WTC11 (cell line): ENCODE results near the gene NRF1. TPM values are rescaled to one million over a fixed set of nuclear protein-coding genes. Genes with fewer than 3 reads are reported as not detected.
A peak's percentile ranks its signal among the peaks of the same experiment; 100 is the strongest.

Source experiments
- ATAC-seq: fragments of 200-7000 bp; cut with Tn5 transposase; 2 replicates; pipeline ENCODE4 v1.10.0; 2021; ENCODE audit warnings: mild to moderate bottlenecking, moderate library complexity
- CTCF ChIA-PET: fragments of 300-600 bp; sonication (Branson Sonifier 250); formaldehyde crosslinking; loops from one replicate; lab custom pipeline; 2021; ENCODE audit warnings: antibody characterized with exemption; lab: Charles Lee
- POLR2A ChIA-PET: fragments of 350-600 bp; sonication (Branson Sonifier 250); formaldehyde crosslinking; loops from one replicate; lab custom pipeline; 2021; ENCODE audit warnings: antibody characterized with exemption; lab: Charles Lee
- DNase-seq: peaks from one replicate; pipeline ENCODE4 v3.0.0; 2021; ENCODE audit warnings: low spot score
- H3K27ac Mint-ChIP-seq: 2 replicates; pipeline ENCODE4 v1.8.0; 2021; ENCODE audit warnings: mixed read lengths
- H3K27me3 Mint-ChIP-seq: 2 replicates; pipeline ENCODE4 v1.8.0; 2021; ENCODE audit warnings: low read depth, mild to moderate bottlenecking, moderate library complexity, mixed read lengths
- H3K36me3 Mint-ChIP-seq: 2 replicates; pipeline ENCODE4 v1.8.0; 2021; ENCODE audit warnings: mixed read lengths
- H3K4me1 Mint-ChIP-seq: 2 replicates; pipeline ENCODE4 v1.8.0; 2022; ENCODE audit warnings: mixed read lengths
- H3K4me3 Mint-ChIP-seq: 2 replicates; pipeline ENCODE4 v1.8.0; 2021; ENCODE audit warnings: mild to moderate bottlenecking, moderate library complexity, mixed read lengths
- H3K9me3 Mint-ChIP-seq: 2 replicates; pipeline ENCODE4 v1.8.0; 2021; ENCODE audit warnings: mixed read lengths
- CBFB ChIP-seq: sonication (generic); formaldehyde crosslinking; IDR thresholded peaks from 2 replicates; pipeline ENCODE4 v1.8.1; 2022; ENCODE audit warnings: mild to moderate bottlenecking, low read depth, missing genetic modification reagents
- CREB1 ChIP-seq: sonication (generic); formaldehyde crosslinking; IDR thresholded peaks from 2 replicates; pipeline ENCODE4 v1.8.0; 2023; ENCODE audit warnings: mild to moderate bottlenecking, missing genetic modification reagents
- CREM ChIP-seq: sonication (generic); formaldehyde crosslinking; IDR thresholded peaks from 2 replicates; pipeline ENCODE4 v1.8.1; 2022; ENCODE audit warnings: mild to moderate bottlenecking, missing genetic modification reagents, moderate library complexity
- ESRRA ChIP-seq: sonication (generic); formaldehyde crosslinking; IDR thresholded peaks from 2 replicates; pipeline ENCODE4 v1.8.1; 2022; ENCODE audit warnings: mild to moderate bottlenecking, missing genetic modification reagents, borderline replicate concordance
- ETV6 ChIP-seq: sonication (generic); formaldehyde crosslinking; IDR thresholded peaks from 2 replicates; pipeline ENCODE4 v1.8.1; 2022; ENCODE audit warnings: mild to moderate bottlenecking, missing genetic modification reagents
- GABPB1 ChIP-seq: sonication (generic); formaldehyde crosslinking; IDR thresholded peaks from 2 replicates; pipeline ENCODE4 v1.8.1; 2023; ENCODE audit warnings: mild to moderate bottlenecking, missing genetic modification reagents
- GTF2I ChIP-seq: fragments of 250-450 bp; sonication (Bioruptor Pico); conservative IDR thresholded peaks from 2 replicates; pipeline ENCODE4 v1.4.0; 2021; ENCODE audit warnings: mild to moderate bottlenecking
- HMGA2 ChIP-seq: fragments of 250-450 bp; sonication (Bioruptor Pico); IDR thresholded peaks from 2 replicates; pipeline ENCODE4 v1.4.0; 2021; ENCODE audit warnings: mild to moderate bottlenecking, moderate library complexity
- NR2C2 ChIP-seq: sonication (generic); formaldehyde crosslinking; IDR thresholded peaks from 2 replicates; pipeline ENCODE4 v1.8.0; 2022; ENCODE audit warnings: mild to moderate bottlenecking, missing genetic modification reagents
- NR3C1 ChIP-seq: sonication (generic); formaldehyde crosslinking; conservative IDR thresholded peaks from 2 replicates; pipeline ENCODE4 v1.8.1; 2023; ENCODE audit warnings: low read depth, mild to moderate bottlenecking, missing genetic modification reagents
- SMAD3 ChIP-seq: sonication (generic); formaldehyde crosslinking; IDR thresholded peaks from 2 replicates; pipeline ENCODE4 v1.8.0; 2022; ENCODE audit warnings: missing genetic modification reagents, mild to moderate bottlenecking, borderline replicate concordance
- SMAD4 ChIP-seq: sonication (generic); formaldehyde crosslinking; IDR thresholded peaks from 2 replicates; pipeline ENCODE4 v1.8.0; 2022; ENCODE audit warnings: mild to moderate bottlenecking, missing genetic modification reagents
- ZBTB21 ChIP-seq: sonication (generic); formaldehyde crosslinking; IDR thresholded peaks from 2 replicates; pipeline ENCODE4 v1.8.1; 2023; ENCODE audit warnings: mild to moderate bottlenecking, missing genetic modification reagents, borderline replicate concordance
- microRNA-seq: library from miRNA; unstranded; fragments of <30 nt; microRNA quantifications from one replicate; pipeline ENCODE4 v1.2.0, GENCODE V29; 2022; ENCODE audit warnings: borderline number of aligned reads
- total RNA-seq: library from RNA; stranded (reverse); gene quantifications from 3 replicates; pipeline ENCODE4 v1.2.3, GENCODE V29; 2021
- TF ChIP-seq, protein P1 (sequence below): fragments of 250-450 bp; sonication (Bioruptor Pico); IDR thresholded peaks from 2 replicates; pipeline ENCODE4 v1.9.0; 2021; ENCODE audit warnings: moderate library complexity, mild to moderate bottlenecking, inconsistent platforms, borderline replicate concordance
- TF ChIP-seq, protein P2 (sequence below): sonication (generic); formaldehyde crosslinking; IDR thresholded peaks from 2 replicates; pipeline ENCODE4 v1.8.1; 2023; ENCODE audit warnings: mild to moderate bottlenecking, moderate library complexity, missing genetic modification reagents
- TF ChIP-seq, protein P3 (sequence below): sonication (generic); formaldehyde crosslinking; IDR thresholded peaks from 2 replicates; pipeline ENCODE4 v1.8.0; 2022; ENCODE audit warnings: mild to moderate bottlenecking, missing genetic modification reagents
- TF ChIP-seq, protein P4 (sequence below): sonication (generic); formaldehyde crosslinking; IDR thresholded peaks from 2 replicates; pipeline ENCODE4 v1.8.1; 2022; ENCODE audit warnings: missing genetic modification reagents, borderline replicate concordance
- TF ChIP-seq, protein P5 (sequence below): fragments of 250-450 bp; sonication (Bioruptor Pico); conservative IDR thresholded peaks from 2 replicates; pipeline ENCODE4 v1.9.0; 2021; ENCODE audit warnings: mild to moderate bottlenecking
- TF ChIP-seq, protein P6 (sequence below): sonication (generic); formaldehyde crosslinking; IDR thresholded peaks from 2 replicates; pipeline ENCODE4 v1.8.1; 2022; ENCODE audit warnings: low read depth, mild to moderate bottlenecking, moderate library complexity, missing genetic modification reagents, borderline replicate concordance

The NRF1 gene
- total RNA-seq, 1 experiment from 2014 or later, result 16.4 TPM

DNA sequence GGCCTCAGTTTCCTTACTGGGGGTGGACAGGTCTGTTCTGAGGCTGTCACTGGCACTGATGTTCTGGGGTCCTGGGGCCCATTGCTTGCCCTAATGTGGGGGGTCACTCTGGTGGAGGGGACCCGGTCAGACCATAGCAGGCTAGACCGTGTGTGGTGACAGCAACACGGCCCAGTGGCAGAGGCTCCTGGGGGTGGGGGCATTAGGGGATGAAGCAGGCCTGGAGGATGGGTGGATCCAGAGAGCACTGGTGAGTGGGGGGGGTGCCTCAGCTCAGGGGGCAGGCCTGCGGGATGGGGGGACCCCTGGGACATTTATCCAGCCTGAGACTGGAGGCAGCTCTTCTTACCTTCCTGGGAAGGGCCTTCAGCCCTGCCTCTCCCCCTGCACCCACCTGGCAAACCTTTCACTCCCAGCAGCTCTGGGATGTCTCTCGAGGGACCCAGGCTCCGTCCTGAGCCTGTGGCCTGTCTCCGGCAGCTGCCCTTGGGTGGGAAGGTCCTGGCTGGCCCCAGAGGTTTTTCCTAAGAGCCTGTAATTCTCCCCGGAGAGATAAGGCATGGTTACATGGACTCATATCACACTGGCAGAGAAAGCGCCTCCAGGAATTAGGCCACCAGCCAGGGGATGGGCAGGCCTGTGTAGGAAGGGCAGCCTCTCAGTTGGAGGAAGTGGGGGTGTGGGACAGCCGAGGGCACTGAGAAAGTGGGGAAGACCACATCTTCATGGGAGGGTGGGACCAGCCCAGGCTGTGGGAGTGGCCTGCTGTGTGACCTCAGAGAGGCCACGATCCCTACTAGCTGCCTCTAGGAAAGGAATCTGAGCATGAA, 193.6 kb downstream of the NRF1 start:
- DNase-seq (no peak), ATAC-seq (peak; percentile 20; the same call in 1 of the 2 replicates)
- Mint-ChIP-seq H3K27ac (no peak overlapping the region), H3K9me3 (no peaks in the 10 kb centered on the region), H3K27me3 (peaks cover 2% of the 10 kb centered on the region; the same call in 1 of the 2 replicates), H3K4me1 (peaks cover 38% of the 10 kb centered on the region), H3K36me3 (no peaks in the 10 kb centered on the region), H3K4me3 (no peak overlapping the region)
- POLR2A ChIA-PET, result no interaction called here
- CTCF ChIA-PET, result interaction anchor here (0.6 to 2.3 kb wide), 4 partner anchors 19 to 259 kb away, joined by 3 to 10 read pairs (median 4); no protein-coding TSS in a partner anchor
- TF ChIP-seq GABPB1 (CRISPR knock-in tag), result no peak
- TF ChIP-seq SMAD3, result no peak
- no peak for TF ChIP-seq ESRRA (CRISPR knock-in tag)
- TF ChIP-seq SMAD4 (CRISPR knock-in tag), result no peak
- TF ChIP-seq CBFB (CRISPR knock-in tag), result no peak
- TF ChIP-seq CREM (CRISPR knock-in tag), result no peak
- TF ChIP-seq ETV6 (CRISPR knock-in tag), result no peak
- no peak for TF ChIP-seq HMGA2 (CRISPR knock-in tag)
- TF ChIP-seq CREB1, result no peak
- TF ChIP-seq, protein P1, sequence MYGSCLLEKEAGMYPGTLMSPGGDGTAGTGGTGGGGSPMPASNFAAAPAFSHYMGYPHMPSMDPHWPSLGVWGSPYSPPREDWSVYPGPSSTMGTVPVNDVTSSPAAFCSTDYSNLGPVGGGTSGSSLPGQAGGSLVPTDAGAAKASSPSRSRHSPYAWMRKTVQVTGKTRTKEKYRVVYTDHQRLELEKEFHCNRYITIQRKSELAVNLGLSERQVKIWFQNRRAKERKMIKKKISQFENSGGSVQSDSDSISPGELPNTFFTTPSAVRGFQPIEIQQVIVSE (CRISPR knock-in tag), result no peak
- TF ChIP-seq, protein P2, sequence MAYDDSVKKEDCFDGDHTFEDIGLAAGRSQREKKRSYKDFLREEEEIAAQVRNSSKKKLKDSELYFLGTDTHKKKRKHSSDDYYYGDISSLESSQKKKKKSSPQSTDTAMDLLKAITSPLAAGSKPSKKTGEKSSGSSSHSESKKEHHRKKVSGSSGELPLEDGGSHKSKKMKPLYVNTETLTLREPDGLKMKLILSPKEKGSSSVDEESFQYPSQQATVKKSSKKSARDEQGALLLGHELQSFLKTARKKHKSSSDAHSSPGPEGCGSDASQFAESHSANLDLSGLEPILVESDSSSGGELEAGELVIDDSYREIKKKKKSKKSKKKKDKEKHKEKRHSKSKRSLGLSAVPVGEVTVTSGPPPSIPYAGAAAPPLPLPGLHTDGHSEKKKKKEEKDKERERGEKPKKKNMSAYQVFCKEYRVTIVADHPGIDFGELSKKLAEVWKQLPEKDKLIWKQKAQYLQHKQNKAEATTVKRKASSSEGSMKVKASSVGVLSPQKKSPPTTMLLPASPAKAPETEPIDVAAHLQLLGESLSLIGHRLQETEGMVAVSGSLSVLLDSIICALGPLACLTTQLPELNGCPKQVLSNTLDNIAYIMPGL (CRISPR knock-in tag), result no peak
- TF ChIP-seq GTF2I (CRISPR knock-in tag), result no peak
- TF ChIP-seq, protein P3, sequence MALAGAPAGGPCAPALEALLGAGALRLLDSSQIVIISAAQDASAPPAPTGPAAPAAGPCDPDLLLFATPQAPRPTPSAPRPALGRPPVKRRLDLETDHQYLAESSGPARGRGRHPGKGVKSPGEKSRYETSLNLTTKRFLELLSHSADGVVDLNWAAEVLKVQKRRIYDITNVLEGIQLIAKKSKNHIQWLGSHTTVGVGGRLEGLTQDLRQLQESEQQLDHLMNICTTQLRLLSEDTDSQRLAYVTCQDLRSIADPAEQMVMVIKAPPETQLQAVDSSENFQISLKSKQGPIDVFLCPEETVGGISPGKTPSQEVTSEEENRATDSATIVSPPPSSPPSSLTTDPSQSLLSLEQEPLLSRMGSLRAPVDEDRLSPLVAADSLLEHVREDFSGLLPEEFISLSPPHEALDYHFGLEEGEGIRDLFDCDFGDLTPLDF (CRISPR knock-in tag), result no peak
- no peak for TF ChIP-seq NR3C1
- TF ChIP-seq, protein P4, sequence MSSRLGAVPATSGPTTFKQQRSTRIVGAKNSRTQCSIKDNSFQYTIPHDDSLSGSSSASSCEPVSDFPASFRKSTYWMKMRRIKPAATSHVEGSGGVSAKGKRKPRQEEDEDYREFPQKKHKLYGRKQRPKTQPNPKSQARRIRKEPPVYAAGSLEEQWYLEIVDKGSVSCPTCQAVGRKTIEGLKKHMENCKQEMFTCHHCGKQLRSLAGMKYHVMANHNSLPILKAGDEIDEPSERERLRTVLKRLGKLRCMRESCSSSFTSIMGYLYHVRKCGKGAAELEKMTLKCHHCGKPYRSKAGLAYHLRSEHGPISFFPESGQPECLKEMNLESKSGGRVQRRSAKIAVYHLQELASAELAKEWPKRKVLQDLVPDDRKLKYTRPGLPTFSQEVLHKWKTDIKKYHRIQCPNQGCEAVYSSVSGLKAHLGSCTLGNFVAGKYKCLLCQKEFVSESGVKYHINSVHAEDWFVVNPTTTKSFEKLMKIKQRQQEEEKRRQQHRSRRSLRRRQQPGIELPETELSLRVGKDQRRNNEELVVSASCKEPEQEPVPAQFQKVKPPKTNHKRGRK (CRISPR knock-in tag), result no peak
- no peak for TF ChIP-seq ZBTB21
- TF ChIP-seq, protein P5, sequence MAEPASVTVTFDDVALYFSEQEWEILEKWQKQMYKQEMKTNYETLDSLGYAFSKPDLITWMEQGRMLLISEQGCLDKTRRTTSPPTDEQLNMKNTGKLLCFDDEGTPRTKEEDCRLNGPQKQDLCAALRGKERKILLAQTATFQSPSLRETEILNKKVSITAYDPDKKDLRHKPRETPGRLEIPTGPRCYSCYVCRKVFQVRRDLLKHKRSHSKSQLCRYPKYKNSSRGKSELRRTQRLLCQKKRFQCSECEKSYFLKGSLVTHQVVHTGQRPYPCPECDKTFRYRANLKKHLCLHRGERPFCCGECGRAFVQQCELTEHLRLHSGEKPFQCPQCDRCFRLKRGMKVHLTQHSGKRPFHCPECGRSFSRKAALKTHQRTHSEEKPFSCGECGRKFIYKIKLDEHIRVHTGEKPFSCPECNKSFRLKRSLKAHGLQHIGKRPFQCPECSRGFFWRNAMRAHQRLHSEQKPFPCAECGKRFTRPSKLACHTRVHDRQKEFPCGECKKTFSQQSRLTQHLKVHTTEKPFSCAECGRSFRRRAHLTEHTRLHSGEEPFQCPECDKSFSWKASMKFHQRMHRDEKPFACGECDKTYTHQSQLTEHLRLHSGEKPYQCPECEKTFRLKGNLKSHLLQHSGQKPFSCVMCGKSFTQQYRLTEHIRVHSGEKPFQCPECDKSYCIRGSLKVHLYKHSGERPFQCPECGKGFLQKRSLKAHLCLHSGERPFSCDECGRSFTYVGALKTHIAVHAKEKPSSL, result no peak
- TF ChIP-seq, protein P6, sequence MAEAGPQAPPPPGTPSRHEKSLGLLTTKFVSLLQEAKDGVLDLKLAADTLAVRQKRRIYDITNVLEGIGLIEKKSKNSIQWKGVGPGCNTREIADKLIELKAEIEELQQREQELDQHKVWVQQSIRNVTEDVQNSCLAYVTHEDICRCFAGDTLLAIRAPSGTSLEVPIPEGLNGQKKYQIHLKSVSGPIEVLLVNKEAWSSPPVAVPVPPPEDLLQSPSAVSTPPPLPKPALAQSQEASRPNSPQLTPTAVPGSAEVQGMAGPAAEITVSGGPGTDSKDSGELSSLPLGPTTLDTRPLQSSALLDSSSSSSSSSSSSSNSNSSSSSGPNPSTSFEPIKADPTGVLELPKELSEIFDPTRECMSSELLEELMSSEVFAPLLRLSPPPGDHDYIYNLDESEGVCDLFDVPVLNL (CRISPR knock-in tag), result no peak
- no peak for TF ChIP-seq NR2C2

Small RNA genes within 50 kb of the gene (microRNA-seq; reads per million reads assigned to microRNA genes)
- gene MIR182 (3,155 reads per million, percentile 96 among the genes with 10 or more reads in this experiment), gene MIR183 (3,595 reads per million, percentile 96 among the genes with 10 or more reads in this experiment), gene MIR96 (86.3 reads per million, percentile 61 among the genes with 10 or more reads in this experiment)

Other genes starting within 250 kb of the NRF1 start
- gene STRIP2, start 177.3 kb upstream of the NRF1 start, total RNA-seq, result 6.5 to 7.7 TPM (median 7.6 TPM) in 3 replicates
- gene SMKR1, start 109.2 kb upstream of the NRF1 start, total RNA-seq, result 0.23 to 0.50 TPM (median 0.34 TPM) in 3 replicates